K562 (cell line): ENCODE results near the gene EEFSEC.

ENCODE experiments used
- CAMTA2 ChIP-seq: fragments of 250-450 bp; sonication (Bioruptor Pico); conservative IDR thresholded peaks from 2 replicates; pipeline ENCODE4 v1.5.1; 2022
- FOXM1 ChIP-seq, 2 experiments: fragments of 450-650 bp in 1 of 2; sonication (generic) in 1 of 2; formaldehyde crosslinking in 1 of 2; IDR thresholded peaks; 2 replicates each; pipeline versions ENCODE4 v1.6.1 to v1.9.0; 2017 to 2022; ENCODE audit warnings: low read depth in 2 of 2, mild to moderate bottlenecking in 2 of 2, missing genetic modification reagents in 1 of 2, moderate library complexity in 1 of 2
- HOMEZ ChIP-seq: fragments of 250-450 bp; sonication (Bioruptor Pico); IDR thresholded peaks from 2 replicates; pipeline ENCODE4 v1.4.0; 2020; ENCODE audit warnings: mild to moderate bottlenecking, moderate library complexity
- NFIC ChIP-seq: fragments of 450-650 bp; IDR thresholded peaks from 2 replicates; pipeline ENCODE4 v1.6.1; 2017; ENCODE audit warnings: mild to moderate bottlenecking, inconsistent platforms
- POLR2A ChIP-seq: fragments of 450-650 bp; conservative IDR thresholded peaks from 2 replicates; pipeline ENCODE4 v1.6.1; 2016
- SIN3A ChIP-seq, 2 experiments: fragments of 150-350 bp in 1 of 2; IDR thresholded peaks; 2 replicates each; pipeline ENCODE4 v1.6.1; 2011 to 2016; ENCODE audit warnings: borderline replicate concordance in 2 of 2, low read depth in 2 of 2, low read length in 2 of 2, mild to moderate bottlenecking in 2 of 2, moderate library complexity in 2 of 2; ENCODE audit not compliant: control insufficient read depth in 1 of 2
- SIX5 ChIP-seq, 2 experiments: IDR thresholded peaks; 2 replicates each; pipeline ENCODE4 v1.6.1; 2011; ENCODE audit warnings: low read length in 2 of 2, borderline replicate concordance in 1 of 2, low read depth in 1 of 2, mild to moderate bottlenecking in 1 of 2, moderate library complexity in 1 of 2; ENCODE audit not compliant: insufficient read depth in 1 of 2
- TAF1 ChIP-seq: IDR thresholded peaks from 2 replicates; pipeline ENCODE4 v1.6.1; 2011; ENCODE audit warnings: mild to moderate bottlenecking, low read length, moderate library complexity; ENCODE audit not compliant: insufficient read depth, control insufficient read depth, severe bottlenecking; ENCODE audit errors: extremely low read depth
- YY1 ChIP-seq, 3 experiments: IDR thresholded peaks; 2 replicates each; pipeline ENCODE4 v1.6.1; 2011; ENCODE audit warnings: low read length in 2 of 3, mild to moderate bottlenecking in 2 of 3, moderate library complexity in 2 of 3, borderline replicate concordance in 1 of 3, control low read depth in 1 of 3, low read depth in 1 of 3; ENCODE audit not compliant: insufficient read depth in 3 of 3, insufficient replicate concordance in 2 of 3, control insufficient read depth in 1 of 3, insufficient read length in 1 of 3; ENCODE audit errors: extremely low read depth in 1 of 3
- ZNF263 ChIP-seq: sonication (generic); formaldehyde crosslinking; IDR thresholded peaks from 2 replicates; pipeline ENCODE4 v1.8.0; 2022; ENCODE audit warnings: mild to moderate bottlenecking, missing genetic modification reagents, borderline replicate concordance
- TF ChIP-seq, protein P1 (sequence below), 3 experiments: IDR thresholded peaks in 2 of 3; conservative IDR thresholded peaks in 1 of 3; 2 replicates each; pipeline ENCODE4 v1.5.1; 2011 to 2012; ENCODE audit warnings: low read length in 3 of 3, mild to moderate bottlenecking in 3 of 3, control low read depth in 2 of 3, improper control_type of control experiment in 1 of 3, inconsistent platforms in 1 of 3, low read depth in 1 of 3, mixed read lengths in 1 of 3, moderate library complexity in 1 of 3; ENCODE audit not compliant: insufficient read depth in 2 of 3

DNA sequence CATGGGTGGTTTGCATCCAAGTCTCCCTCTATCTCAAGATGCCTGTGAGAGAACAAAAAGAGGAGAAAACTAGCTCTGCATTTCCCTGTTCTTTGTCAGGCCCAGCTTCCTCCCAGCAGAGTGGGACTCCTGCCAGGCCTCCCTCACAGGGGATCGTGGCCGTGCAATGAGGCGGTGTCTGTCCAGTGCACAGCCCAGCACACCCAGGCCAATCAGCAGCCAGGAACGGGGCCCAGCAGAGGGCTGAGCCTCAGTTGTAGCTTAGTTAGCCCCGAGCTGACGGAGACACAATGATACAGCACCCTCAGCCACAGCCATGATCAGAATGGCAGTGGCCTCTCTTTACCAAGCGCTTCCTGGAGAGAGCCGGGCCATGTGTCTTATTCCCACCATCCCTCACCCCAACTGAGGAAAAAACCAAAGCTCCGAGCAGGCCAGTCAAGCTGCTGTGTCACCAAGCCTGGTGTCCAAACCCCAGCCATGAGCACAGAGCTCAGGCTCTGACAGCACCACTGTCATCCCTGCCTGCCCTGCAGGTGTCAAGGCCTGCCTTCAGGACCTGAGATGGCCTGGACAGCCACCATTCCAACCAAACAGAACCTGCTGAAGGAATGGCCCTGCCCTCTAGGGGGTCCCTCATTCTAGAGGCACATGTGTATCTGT, 242.3 kb downstream of the EEFSEC start:
- TF ChIP-seq HOMEZ, result no peak
- TF ChIP-seq FOXM1 (IDR thresholded peaks at IDR 0.05; ENCODE audit: low read depth), result no peak
- no peak for TF ChIP-seq FOXM1 (CRISPR knock-in tag; IDR thresholded peaks at IDR 0.05; ENCODE audit: low read depth)
- no peak for TF ChIP-seq POLR2A
- TF ChIP-seq, protein P1, sequence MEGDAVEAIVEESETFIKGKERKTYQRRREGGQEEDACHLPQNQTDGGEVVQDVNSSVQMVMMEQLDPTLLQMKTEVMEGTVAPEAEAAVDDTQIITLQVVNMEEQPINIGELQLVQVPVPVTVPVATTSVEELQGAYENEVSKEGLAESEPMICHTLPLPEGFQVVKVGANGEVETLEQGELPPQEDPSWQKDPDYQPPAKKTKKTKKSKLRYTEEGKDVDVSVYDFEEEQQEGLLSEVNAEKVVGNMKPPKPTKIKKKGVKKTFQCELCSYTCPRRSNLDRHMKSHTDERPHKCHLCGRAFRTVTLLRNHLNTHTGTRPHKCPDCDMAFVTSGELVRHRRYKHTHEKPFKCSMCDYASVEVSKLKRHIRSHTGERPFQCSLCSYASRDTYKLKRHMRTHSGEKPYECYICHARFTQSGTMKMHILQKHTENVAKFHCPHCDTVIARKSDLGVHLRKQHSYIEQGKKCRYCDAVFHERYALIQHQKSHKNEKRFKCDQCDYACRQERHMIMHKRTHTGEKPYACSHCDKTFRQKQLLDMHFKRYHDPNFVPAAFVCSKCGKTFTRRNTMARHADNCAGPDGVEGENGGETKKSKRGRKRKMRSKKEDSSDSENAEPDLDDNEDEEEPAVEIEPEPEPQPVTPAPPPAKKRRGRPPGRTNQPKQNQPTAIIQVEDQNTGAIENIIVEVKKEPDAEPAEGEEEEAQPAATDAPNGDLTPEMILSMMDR (IDR thresholded peaks at IDR 0.05 in 2 of 3, conservative IDR thresholded peaks at IDR 0.05 in 1 of 3; ENCODE audit: insufficient read depth in 2 of 3, low read depth in 1 of 3, low read length in 3 of 3), result no peak
- TF ChIP-seq TAF1, result no peak
- no peak for TF ChIP-seq CAMTA2 (CRISPR knock-in tag)
- no peak for TF ChIP-seq SIX5 (IDR thresholded peaks at IDR 0.05; ENCODE audit: borderline replicate concordance in 1 of 2, insufficient read depth in 1 of 2, low read depth in 1 of 2, low read length in 2 of 2)
- no peak for TF ChIP-seq SIN3A (IDR thresholded peaks at IDR 0.05; ENCODE audit: borderline replicate concordance in 2 of 2, control insufficient read depth in 1 of 2, low read depth in 2 of 2, low read length in 2 of 2)
- TF ChIP-seq ZNF263 (CRISPR knock-in tag), result no peak
- 0 out of 2 replicates have a peak, but pooled peaks have one; percentile 30 for TF ChIP-seq NFIC
- TF ChIP-seq YY1 (IDR thresholded peaks at IDR 0.05; ENCODE audit: borderline replicate concordance in 1 of 3, control insufficient read depth in 1 of 3, extremely low read depth in 1 of 3, insufficient read depth in 3 of 3, insufficient read length in 1 of 3, insufficient replicate concordance in 2 of 3, low read depth in 1 of 3, low read length in 2 of 3), result no peak
